ENCODE results near the gene IRF1.
"Not testable (repeated sequence)": the region's sequence is repeated elsewhere in the genome, so short reads cannot be mapped to it uniquely, and the experiment has no call there.

Gene IRF1

GRCh38 chr5:132528021-132528420 is 37.4 kb upstream of the IRF1 start:
- H3K9me3 Mint-ChIP-seq, result no peaks in the 10 kb centered on the region
- TF ChIP-seq CTCF (IDR thresholded peaks at IDR 0.05), result no peak
- H3K27ac Mint-ChIP-seq, result no peak overlapping the region
- H3K27me3 Mint-ChIP-seq (ENCODE audit: low read depth, poor library complexity), result peaks cover 60% of the 10 kb centered on the region
- peaks cover 5% of the 10 kb centered on the region for H3K4me1 Mint-ChIP-seq
- H3K36me3 Mint-ChIP-seq (ENCODE audit: low read depth), result no peaks in the 10 kb centered on the region
- H3K4me3 Mint-ChIP-seq, result no peak overlapping the region
- DNase-seq, result no peak

- Mint-ChIP-seq H3K4me1 (peaks cover 5% of the 10 kb centered on the region), H3K4me3 (peak overlapping the region; percentile 72), H3K27me3 (ENCODE audit: low read depth, poor library complexity) (peaks cover 53% of the 10 kb centered on the region), H3K36me3 (ENCODE audit: low read depth) (no peaks in the 10 kb centered on the region), H3K9me3 (peaks cover 5% of the 10 kb centered on the region), H3K27ac (no peak overlapping the region)
- no peak for DNase-seq
- TF ChIP-seq CTCF (IDR thresholded peaks at IDR 0.05), result no peak
These were observed 36.5 kb upstream of the IRF1 start for GRCh38 chr5:132526974-132527564.

DNA sequence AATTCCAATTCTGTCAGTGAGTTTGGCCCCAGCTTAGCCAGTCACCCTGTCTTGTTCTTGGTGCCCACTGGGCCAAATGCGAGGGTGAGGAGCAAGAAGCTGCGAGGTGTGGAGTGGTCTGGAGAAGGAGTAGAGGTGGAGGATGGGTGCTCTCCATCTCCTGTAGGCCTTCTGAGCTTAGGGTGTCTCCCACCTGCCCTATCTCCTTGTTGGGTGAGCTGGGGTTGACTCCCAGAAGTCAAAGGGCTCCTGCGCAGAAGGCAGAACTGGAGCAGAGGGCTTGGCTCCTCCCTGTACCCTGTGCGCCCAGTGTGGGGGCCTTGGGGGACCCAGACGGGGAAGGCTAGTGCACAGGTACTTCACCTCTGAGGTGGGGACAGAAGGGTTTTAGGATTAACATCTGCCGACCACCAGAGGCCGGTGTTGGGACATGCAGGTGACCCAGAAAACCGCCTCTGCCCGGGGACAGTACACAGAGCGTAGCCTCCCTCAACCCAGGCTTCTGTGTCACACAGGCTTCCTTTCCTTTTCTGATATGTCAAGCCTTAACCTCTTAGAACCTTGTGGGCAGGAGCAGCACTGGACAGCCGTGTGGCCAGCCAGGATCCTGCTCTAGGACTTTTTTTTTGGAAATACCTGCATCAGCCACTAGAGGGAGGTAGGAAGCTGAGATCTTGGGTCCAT is 35.9 kb upstream of the IRF1 start:
- Mint-ChIP-seq H3K4me1 (peaks cover 5% of the 10 kb centered on the region), H3K36me3 (ENCODE audit: low read depth) (no peaks in the 10 kb centered on the region), H3K27ac (no peak overlapping the region), H3K4me3 (peak overlapping the region; percentile 72), H3K9me3 (peaks cover 10% of the 10 kb centered on the region), H3K27me3 (ENCODE audit: low read depth, poor library complexity) (peaks cover 47% of the 10 kb centered on the region)
- peak; percentile 90 for TF ChIP-seq CTCF (IDR thresholded peaks at IDR 0.05)
- peak; percentile 46 for DNase-seq

DNA sequence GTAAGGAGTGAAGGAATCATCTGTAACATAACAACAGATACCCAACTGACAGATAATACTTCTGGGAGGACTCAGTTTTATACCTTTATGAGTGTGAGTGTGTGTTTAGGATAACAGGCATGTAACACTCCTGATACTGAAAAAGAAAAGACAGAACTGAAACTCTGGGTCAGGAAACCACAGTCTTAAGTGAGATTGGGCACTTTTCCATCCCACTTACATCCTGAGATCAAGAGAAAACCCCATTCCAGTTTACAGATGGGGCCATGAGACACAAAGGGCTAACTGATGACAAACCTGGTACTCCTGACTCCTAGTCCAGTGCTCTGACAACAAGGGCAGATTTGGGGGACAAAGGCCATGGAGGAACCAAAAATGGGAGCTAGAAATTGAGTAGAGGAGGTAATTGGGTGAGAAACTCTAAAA is 34.7 kb upstream of the IRF1 start:
- Mint-ChIP-seq H3K27me3 (ENCODE audit: low read depth, poor library complexity) (peaks cover 38% of the 10 kb centered on the region), H3K36me3 (ENCODE audit: low read depth) (no peaks in the 10 kb centered on the region), H3K27ac (no peak overlapping the region), H3K4me3 (no peak overlapping the region), H3K9me3 (peaks cover 20% of the 10 kb centered on the region), H3K4me1 (peaks cover 5% of the 10 kb centered on the region)
- no peak for TF ChIP-seq CTCF (IDR thresholded peaks at IDR 0.05)
- DNase-seq, result no peak

- peaks cover 24% of the 10 kb centered on the region for H3K9me3 Mint-ChIP-seq
These were observed 34.3 kb upstream of the IRF1 start for GRCh38 chr5:132524877-132525276.

GRCh38 chr5:132522067-132522466 is 31.5 kb upstream of the IRF1 start:
- peaks cover 32% of the 10 kb centered on the region for H3K27me3 Mint-ChIP-seq (ENCODE audit: low read depth, poor library complexity)
- not testable (repeated sequence) for H3K4me1 Mint-ChIP-seq; H3K4me3 Mint-ChIP-seq; DNase-seq; H3K36me3 Mint-ChIP-seq (ENCODE audit: low read depth); H3K27ac Mint-ChIP-seq
- peaks cover 24% of the 10 kb centered on the region for H3K9me3 Mint-ChIP-seq

More at GRCh38 chr5:132524877-132525276, 34.3 kb upstream of the IRF1 start:
- H3K4me1 Mint-ChIP-seq; H3K4me3 Mint-ChIP-seq; DNase-seq; H3K36me3 Mint-ChIP-seq (ENCODE audit: low read depth); H3K27ac Mint-ChIP-seq: not testable (repeated sequence)
- H3K27me3 Mint-ChIP-seq (ENCODE audit: low read depth, poor library complexity), result peaks cover 40% of the 10 kb centered on the region

DNA sequence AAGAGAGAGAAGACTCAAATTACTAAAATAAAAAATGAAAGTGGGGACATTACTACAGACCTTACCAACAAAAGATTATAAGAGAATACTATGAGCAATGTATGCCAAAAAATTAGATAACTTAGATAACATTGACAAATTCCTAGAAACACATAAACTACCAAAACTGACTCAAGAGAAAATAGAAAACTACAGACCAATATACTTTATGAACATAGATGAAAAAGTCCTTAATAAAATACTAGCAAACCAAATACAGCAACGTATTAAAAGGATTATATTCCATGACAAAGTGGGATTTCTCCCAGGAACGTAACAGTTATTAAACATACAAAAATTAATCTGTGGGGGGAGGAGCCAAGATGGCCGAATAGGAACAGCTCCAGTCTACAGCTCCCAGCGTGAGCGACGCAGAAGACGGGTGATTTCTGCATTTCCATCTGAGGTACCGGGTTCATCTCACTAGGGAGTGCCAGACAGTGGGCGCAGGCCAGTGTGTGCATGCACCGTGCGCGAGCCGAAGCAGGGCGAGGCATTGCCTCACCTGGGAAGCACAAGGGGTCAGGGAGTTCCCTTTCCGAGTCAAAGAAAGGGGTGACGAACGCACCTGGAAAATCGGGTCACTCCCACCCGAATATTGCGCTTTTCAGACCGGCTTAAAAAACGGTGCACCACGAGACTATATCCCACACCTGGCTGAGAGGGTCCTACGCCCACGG is 23.2 kb upstream of the IRF1 start:
- H3K4me3 Mint-ChIP-seq; H3K27ac Mint-ChIP-seq; DNase-seq; H3K4me1 Mint-ChIP-seq; H3K27me3 Mint-ChIP-seq (ENCODE audit: low read depth, poor library complexity): not testable (repeated sequence)
- Mint-ChIP-seq H3K9me3 (peaks cover 43% of the 10 kb centered on the region), H3K36me3 (ENCODE audit: low read depth) (peaks cover 22% of the 10 kb centered on the region)
